ENCODE measurements around the gene MAP7D2.
A peak's percentile ranks its signal among the peaks of the same experiment; 100 is the strongest.

Gene MAP7D2

DNA sequence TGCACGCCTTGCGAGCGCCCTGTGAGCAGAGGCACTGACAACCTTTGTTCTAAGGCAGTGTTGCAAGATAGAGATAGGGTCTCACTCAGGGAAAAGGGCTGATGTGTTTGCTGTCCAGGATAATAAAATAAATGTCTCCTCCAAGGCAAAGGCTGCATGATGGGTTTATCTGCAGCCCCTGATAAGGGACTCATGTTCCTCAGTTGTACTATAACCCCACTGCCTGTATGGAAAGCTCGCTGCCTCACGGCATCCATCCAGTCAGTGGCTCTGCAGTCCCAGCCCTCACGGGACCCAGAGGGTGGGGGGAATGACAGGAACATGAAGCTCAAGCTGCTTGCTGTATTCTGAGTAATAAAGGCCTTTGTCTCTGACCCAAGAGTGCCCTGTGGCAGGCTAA is 148.4 kb downstream of the MAP7D2 start:
- no peak for DNase-seq (ENCODE audit: low read depth in 3 of 3)

DNA sequence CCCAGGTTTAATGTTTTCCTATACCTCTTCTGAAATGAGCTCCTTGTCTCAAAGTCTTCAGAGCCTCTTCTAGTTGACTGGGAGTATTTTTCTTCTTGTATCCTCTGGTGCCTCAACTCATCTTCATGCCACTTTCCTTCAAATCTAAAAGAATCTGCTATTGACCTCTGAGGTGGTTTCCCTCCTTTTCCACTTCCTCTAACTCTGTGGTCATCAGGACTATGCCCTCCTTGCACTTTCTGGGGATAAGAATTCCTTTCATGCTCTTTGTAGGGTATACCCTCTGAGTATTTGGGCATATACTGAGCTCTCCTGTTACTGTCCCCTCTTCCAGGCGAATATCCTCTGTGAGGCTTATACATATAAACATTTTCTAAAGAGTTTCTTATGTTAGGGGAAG is 150.7 kb downstream of the MAP7D2 start:
- no peak for DNase-seq (ENCODE audit: low read depth in 3 of 3)

DNA sequence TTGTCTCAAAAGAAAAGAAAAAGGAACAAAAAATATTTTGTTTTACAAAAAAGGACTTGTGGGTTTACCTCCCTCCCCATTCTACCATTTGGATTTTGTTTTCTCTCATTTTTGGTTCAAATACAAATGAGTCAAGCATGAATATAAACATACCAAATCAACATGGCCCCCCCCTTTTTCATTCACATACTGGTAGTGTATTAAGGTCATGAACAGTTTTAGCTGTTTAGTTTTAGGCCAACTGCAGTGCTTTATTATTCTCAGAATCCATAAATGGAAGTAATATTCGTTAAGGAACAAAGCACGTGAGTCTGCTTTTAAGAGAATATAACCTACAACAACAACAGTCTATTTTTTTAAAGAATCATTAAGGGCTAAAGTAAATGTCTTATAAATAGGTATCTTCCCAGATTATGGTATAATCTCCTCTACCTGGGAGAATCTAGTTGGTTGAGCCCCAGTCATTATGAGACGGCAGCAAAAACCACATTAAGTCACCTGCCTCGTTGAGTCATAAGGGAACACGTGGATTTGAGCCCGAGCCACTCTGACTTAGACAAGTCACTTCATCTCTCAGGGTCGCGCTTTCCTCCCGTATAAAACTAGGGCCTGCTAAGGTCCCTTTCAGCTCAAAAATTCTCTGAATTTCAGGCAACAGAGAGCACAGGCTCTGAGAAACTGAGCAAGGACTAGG is 152.5 kb downstream of the MAP7D2 start:
- peak in 2 of 3 experiments; percentile 2 to 20 for DNase-seq (ENCODE audit: low read depth in 3 of 3)

DNA sequence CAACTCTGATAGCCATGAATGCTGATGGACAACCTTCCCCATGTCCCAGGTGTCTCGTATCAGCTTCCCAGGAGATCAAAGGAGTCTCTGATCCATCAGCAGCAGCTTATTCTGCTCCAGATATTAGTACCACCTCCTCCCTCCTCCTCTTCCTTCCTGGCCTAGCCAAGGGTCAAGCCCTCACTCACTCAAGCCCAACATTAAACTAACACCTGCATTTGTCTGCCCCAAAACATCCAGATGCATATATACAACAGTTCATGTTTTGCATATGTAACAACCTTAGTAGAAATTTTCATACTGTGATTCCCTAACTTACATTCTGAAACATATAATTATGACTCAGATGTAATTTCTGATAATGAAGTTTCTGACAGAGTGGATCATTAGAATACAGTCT is 155.8 kb downstream of the MAP7D2 start:
- DNase-seq (ENCODE audit: low read depth in 3 of 3) = no peak

DNA sequence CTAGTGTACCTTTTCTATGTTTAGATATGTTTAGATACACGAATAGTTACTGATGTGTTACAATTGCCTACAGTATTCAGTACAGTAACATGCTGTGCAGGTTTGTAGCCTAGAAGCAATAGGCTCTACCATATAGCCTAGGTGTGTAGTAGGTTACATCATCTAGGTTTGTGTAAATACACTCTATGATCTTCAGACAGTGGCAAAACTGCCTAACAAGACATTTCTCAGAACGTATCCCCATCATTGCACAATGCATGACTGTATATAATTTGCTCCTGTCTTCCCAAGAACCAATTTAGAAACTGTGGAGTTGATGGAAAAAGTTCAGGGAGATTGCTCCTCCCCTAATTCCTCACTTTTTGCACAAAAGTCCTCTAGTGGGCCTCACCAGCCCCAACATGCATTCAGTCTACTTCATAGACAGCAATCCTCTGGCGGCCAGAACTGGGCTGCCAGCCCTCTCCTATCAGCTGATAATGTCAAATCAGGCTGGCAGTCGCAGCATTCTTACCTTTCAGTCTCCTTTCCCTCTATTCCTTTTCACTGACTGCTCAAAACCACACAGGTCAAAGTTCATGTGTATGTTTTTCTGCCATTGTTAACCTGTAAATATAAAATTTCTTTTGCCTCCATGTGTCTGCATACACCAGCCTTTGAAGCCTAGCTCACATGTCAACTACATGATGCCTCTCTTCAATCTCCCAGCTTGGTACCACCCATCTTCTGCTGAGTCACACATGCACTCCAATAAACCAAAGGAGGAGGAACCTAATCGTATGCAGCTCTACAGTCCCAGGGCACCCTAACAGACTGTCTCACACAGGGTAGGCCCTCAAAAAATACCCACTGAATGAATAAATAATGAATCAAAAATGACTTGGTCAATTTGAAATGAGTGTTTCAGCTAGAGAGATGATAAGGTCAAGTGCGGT is 157.9 kb downstream of the MAP7D2 start:
- no peak for DNase-seq (ENCODE audit: low read depth in 3 of 3)

DNA sequence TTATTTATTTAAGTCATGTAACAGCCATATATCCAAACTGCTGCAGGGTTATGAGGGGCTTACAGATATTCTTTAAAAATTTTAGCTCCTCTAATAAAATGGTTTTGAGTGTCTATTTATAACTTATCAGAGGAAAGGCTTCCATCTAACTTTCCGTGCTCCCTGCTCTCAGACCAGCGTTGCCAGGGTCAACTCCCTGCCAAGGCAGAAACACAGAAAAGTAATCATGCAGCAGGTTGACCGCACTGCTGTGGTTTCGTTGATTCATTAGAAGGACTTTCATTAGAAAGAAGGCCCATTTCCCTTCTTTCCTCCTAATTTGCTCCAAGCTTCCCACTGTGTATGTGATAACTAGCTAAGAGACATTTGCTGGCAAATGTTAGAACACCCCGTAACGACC is 159.8 kb downstream of the MAP7D2 start:
- DNase-seq (ENCODE audit: low read depth in 3 of 3) = no peak

Data from stimulated activated CD4-positive, alpha-beta T cell treated with anti-CD3 and anti-CD28 coated beads, TNF-alpha, amount 100 ng/mL, for 24 hours (primary cell).